Endothelial cell of umbilical vein (primary cell): ENCODE measurements around the gene TFDP1. TPM values are rescaled to one million over a fixed set of nuclear protein-coding genes. Genes with fewer than 3 reads are reported as not detected.

ENCODE experiments used
- BruUV-seq: library from RNA; stranded (reverse); fragments of 400-500 nt; replicated peaks from 2 replicates; lab custom pipeline; 2021; lab: Mats Ljungman, UMichigan
- CTCF ChIA-PET: fragments of 300-600, 350-600 bp; sonication (Branson Sonifier 250); formaldehyde crosslinking; loops from one replicate; lab custom pipeline; 2021; ENCODE audit warnings: antibody characterized with exemption, inconsistent platforms; lab: Charles Lee
- POLR2A ChIA-PET: fragments of 300-600, 350-600 bp; sonication (Branson Sonifier 250); formaldehyde crosslinking; loops from one replicate; lab custom pipeline; 2021; ENCODE audit warnings: antibody characterized with exemption, inconsistent platforms; lab: Charles Lee
- DNase-seq: peaks from one replicate; pipeline ENCODE4 v3.0.0-alpha.2; 2011; ENCODE audit warnings: low read depth, low spot score
- FAIRE-seq: peaks from 2 replicates; lab custom pipeline; 2011; peaks lifted over from hg19 to GRCh38; lab: Jason Lieb, UNC
- H2AFZ ChIP-seq: 2 replicates; pipeline ENCODE4 v1.6.0; 2012; ENCODE audit warnings: low read depth, low read length, control low read depth, inconsistent platforms
- H3K27ac ChIP-seq: 2 replicates; pipeline ENCODE4 v1.5.1; 2011; ENCODE audit warnings: low read depth, mild to moderate bottlenecking, control low read depth, low read length, moderate library complexity; ENCODE audit not compliant: insufficient read depth
- H3K27me3 ChIP-seq, 2 experiments: 2 replicates each; pipeline versions ENCODE4 v1.6.0 to v1.6.1; 2011; ENCODE audit warnings: low read length in 2 of 2, mixed read lengths in 1 of 2; ENCODE audit not compliant: control insufficient read depth in 2 of 2, insufficient read depth in 2 of 2
- H3K36me3 ChIP-seq, 2 experiments: 2 replicates in 1 of 2; 3 replicates in 1 of 2; pipeline ENCODE4 v1.5.1; 2011; ENCODE audit warnings: low read length in 2 of 2, mild to moderate bottlenecking in 1 of 2, moderate library complexity in 1 of 2; ENCODE audit not compliant: control insufficient read depth in 2 of 2, insufficient read depth in 2 of 2; ENCODE audit errors: extremely low read depth in 1 of 2
- H3K4me1 ChIP-seq: 3 replicates; pipeline ENCODE4 v1.5.1; 2011; ENCODE audit warnings: mild to moderate bottlenecking, low read length; ENCODE audit not compliant: control insufficient read depth, insufficient read depth; ENCODE audit errors: extremely low read depth
- H3K4me2 ChIP-seq: 2 replicates; pipeline ENCODE4 v1.6.1; 2011; ENCODE audit warnings: low read length, control low read depth, mixed read lengths; ENCODE audit not compliant: insufficient read depth
- H3K4me3 ChIP-seq, 3 experiments: fragments of 200-600 bp in 1 of 3; sonication (generic), shearing (Covaris generic) in 1 of 3; replicated peaks in 1 of 3; 2 replicates each; pipeline ENCODE4 v1.5.1; 2011 to 2016; ENCODE audit warnings: control low read depth in 3 of 3, low read length in 3 of 3, mild to moderate bottlenecking in 2 of 3, inconsistent platforms in 1 of 3, low read depth in 1 of 3, moderate library complexity in 1 of 3; ENCODE audit not compliant: insufficient read depth in 1 of 3
- H3K79me2 ChIP-seq: 2 replicates; pipeline ENCODE4 v1.6.0; 2012; ENCODE audit warnings: low read length, inconsistent platforms; ENCODE audit not compliant: control insufficient read depth, insufficient read depth
- H3K9ac ChIP-seq: replicated peaks from 2 replicates; pipeline ENCODE3; 2011; ENCODE audit warnings: low read length, control low read depth; ENCODE audit not compliant: insufficient read depth; ENCODE audit errors: extremely low read depth
- H3K9me1 ChIP-seq: replicated peaks from 3 replicates; pipeline ENCODE4 v1.6.0; 2011; ENCODE audit warnings: mild to moderate bottlenecking, low read length; ENCODE audit not compliant: control insufficient read depth, insufficient read depth; ENCODE audit errors: extremely low read depth
- H3K9me3 ChIP-seq: replicated peaks from 2 replicates; pipeline ENCODE4 v1.5.1; 2012; ENCODE audit warnings: low read length, inconsistent platforms; ENCODE audit not compliant: control insufficient read depth, insufficient read depth
- H4K20me1 ChIP-seq: replicated peaks from 2 replicates; pipeline ENCODE3; 2011; ENCODE audit warnings: mild to moderate bottlenecking, low read length; ENCODE audit not compliant: control insufficient read depth, insufficient read depth; ENCODE audit errors: extremely low read depth
- CTCF ChIP-seq, 2 donors: IDR thresholded peaks; 1 replicate in 1 of 2; 2 replicates in 1 of 2; pipeline ENCODE4 v1.5.1; 2011; ENCODE audit warnings: low read length in 2 of 2, mild to moderate bottlenecking in 2 of 2, moderate library complexity in 2 of 2, control low read depth in 1 of 2, inconsistent platforms in 1 of 2, low read depth in 1 of 2; ENCODE audit not compliant: insufficient read depth in 1 of 2; ENCODE audit errors: extremely low read depth in 1 of 2
- EZH2 ChIP-seq: IDR thresholded peaks from 2 replicates; pipeline ENCODE4 v1.6.1; 2012; ENCODE audit warnings: borderline replicate concordance, low read depth, mild to moderate bottlenecking, moderate library complexity, low read length, inconsistent platforms; ENCODE audit not compliant: severe bottlenecking
- FOS ChIP-seq: IDR thresholded peaks from 2 replicates; pipeline ENCODE4 v1.6.1; 2011; ENCODE audit warnings: mild to moderate bottlenecking, low read length, moderate library complexity, borderline replicate concordance; ENCODE audit not compliant: insufficient read depth
- GATA2 ChIP-seq: IDR thresholded peaks from 2 replicates; pipeline ENCODE4 v1.7.0; 2011; ENCODE audit warnings: low read depth, mild to moderate bottlenecking, moderate library complexity, mixed read lengths, low read length; ENCODE audit not compliant: insufficient read length, insufficient read depth
- JUN ChIP-seq: IDR thresholded peaks from 2 replicates; pipeline ENCODE4 v1.6.1; 2011; ENCODE audit warnings: borderline replicate concordance, low read depth; ENCODE audit not compliant: insufficient read length, insufficient read depth
- MAX ChIP-seq: IDR thresholded peaks from 2 replicates; pipeline ENCODE4 v1.6.1; 2011; ENCODE audit not compliant: insufficient read depth, insufficient read length
- MYC ChIP-seq: IDR thresholded peaks from one replicate; pipeline ENCODE4 v1.6.1; 2011; ENCODE audit warnings: mild to moderate bottlenecking, low read depth, low read length
- POLR2A ChIP-seq: IDR thresholded peaks from 2 replicates; pipeline ENCODE4 v1.6.1; 2012; ENCODE audit warnings: low read depth, mild to moderate bottlenecking, control low read depth, low read length
- POLR2AphosphoS5 ChIP-seq: IDR thresholded peaks from 2 replicates; pipeline ENCODE4 v1.6.1; 2012; ENCODE audit warnings: low read depth, mild to moderate bottlenecking, control low read depth, low read length, moderate library complexity; ENCODE audit not compliant: insufficient read depth
- dilution Hi-C: fragments of 300-500 bp; cut with MboI; formaldehyde crosslinking; loops from one replicate; pipeline ENCODE4 v1.15.0; 2019; ENCODE audit warnings: low sequenced_read_pairs; ENCODE audit not compliant: extremely low pct_ligation_motif_present
- intact Hi-C: fragments of 100-400 bp; cut with micrococcal nuclease; formaldehyde crosslinking; loops from one replicate; pipeline ENCODE4 v1.10.0; 2022
- polyA plus RNA-seq, 4 experiments: library from polyadenylated mRNA; depleted of rRNA in 3 of 4; stranded (reverse) in 3 of 4; unstranded in 1 of 4; fragments of >200 nt; gene quantifications; 2 replicates each; pipeline versions ENCODE4 v1.2.1 to v1.2.3, GENCODE V29; 2011 to 2012; ENCODE audit warnings: missing spikeins in 1 of 4
- total RNA-seq: library from RNA; stranded (reverse); gene quantifications from 2 replicates; pipeline ENCODE4 v1.2.3, GENCODE V29; 2021

Gene TFDP1
- total and polyA plus RNA-seq, 2 donors (not counting 3 experiments of a cell fraction or from before 2014, with no cell fraction given), result 64.3 to 137 TPM

GRCh38 chr13:113664751-113665596 lies 80.4 kb downstream of the TFDP1 start:
- no TSS peak for BruUV-seq
- H4K20me1 ChIP-seq, result no peaks in the 10 kb centered on the region
- no peak overlapping the region for H2AFZ ChIP-seq
- dilution Hi-C loops, result no loop called here
- ChIA-PET CTCF (no interaction called here), POLR2A (no interaction called here)
- H3K4me3 ChIP-seq, result no peak overlapping the region
- no peak overlapping the region for H3K4me2 ChIP-seq
- H3K9ac ChIP-seq, result no peak overlapping the region
- H3K9me3 ChIP-seq, result no peaks in the 10 kb centered on the region
- H3K27me3 ChIP-seq, result peaks cover 2 to 6% of the 10 kb centered on the region in 2 experiments
- FAIRE-seq, result no peak
- H3K4me1 ChIP-seq, result no peaks in the 10 kb centered on the region
- H3K9me1 ChIP-seq, result no peaks in the 10 kb centered on the region
- intact Hi-C loops, result no loop called here
- H3K36me3 ChIP-seq, result no peaks in the 10 kb centered on the region
- H3K27ac ChIP-seq, result no peak overlapping the region
- TF ChIP-seq JUN (no peak), FOS (no peak), GATA2 (no peak), POLR2A (no peak)
- no peaks in the 10 kb centered on the region for H3K79me2 ChIP-seq
- DNase-seq, result no peak

- no peak for FAIRE-seq
These were observed 81.2 kb downstream of the TFDP1 start for GRCh38 chr13:113665597-113666328.

More at GRCh38 chr13:113665597-113666328, 81.2 kb downstream of the TFDP1 start:
- Histone ChIP-seq H3K4me3 (no peak overlapping the region), H3K27ac (no peak overlapping the region), H3K4me1 (no peaks in the 10 kb centered on the region), H3K9me1 (no peaks in the 10 kb centered on the region), H3K9ac (no peak overlapping the region), H3K36me3 (no peaks in the 10 kb centered on the region), H4K20me1 (no peaks in the 10 kb centered on the region), H3K9me3 (no peaks in the 10 kb centered on the region), H3K79me2 (no peaks in the 10 kb centered on the region), H3K27me3 (peaks cover 2 to 4% of the 10 kb centered on the region in 2 experiments), H3K4me2 (no peak overlapping the region), H2AFZ (no peak overlapping the region)
- intact Hi-C loops, result no loop called here
- no peak for TF ChIP-seq FOS
- no peak for TF ChIP-seq JUN
- no peak for TF ChIP-seq EZH2
- no peak for TF ChIP-seq POLR2A
- TF ChIP-seq POLR2AphosphoS5, result no peak
- no peak for TF ChIP-seq CTCF (IDR thresholded peaks at IDR 0.05; ENCODE audit: extremely low read depth in 1 of 2, insufficient read depth in 1 of 2, low read depth in 1 of 2, low read length in 2 of 2)
- no peak for TF ChIP-seq MAX
- no peak for TF ChIP-seq GATA2
- no peak for TF ChIP-seq MYC
- POLR2A ChIA-PET, result no interaction called here
- no peak for DNase-seq
- dilution Hi-C loops, result no loop called here
- no TSS peak for BruUV-seq
- CTCF ChIA-PET, result interaction anchor here (0.8 kb wide), 1 partner anchor 70 kb away, joined by 3 read pairs; no protein-coding TSS in a partner anchor
